A549 (cell line): ENCODE data around the gene PMIS2. TPM values are rescaled to one million over a fixed set of nuclear protein-coding genes. Genes with fewer than 3 reads are reported as not detected.
A peak's percentile ranks its signal among the peaks of the same experiment; 100 is the strongest.

ENCODE experiments used
- ATAC-seq, 2 experiments: fragments of 200-7000 bp in 1 of 2; fragments of >200 bp in 1 of 2; cut with Nextera tagmentation in 1 of 2; cut with Tn5 transposase in 1 of 2; 3 replicates each; pipeline versions ENCODE4 v1.8.0 to v1.9.1; 2018 to 2020; ENCODE audit warnings: mild to moderate bottlenecking in 1 of 2, moderate library complexity in 1 of 2
- CTCF ChIA-PET: fragments of 300-600 bp; sonication (Branson Sonifier 250); formaldehyde crosslinking; extraction: SDS; loops from one replicate; lab custom pipeline; 2021; ENCODE audit warnings: antibody characterized with exemption, inconsistent platforms; lab: Yijun Ruan, JAX
- POLR2A ChIA-PET: fragments of 350-600 bp; formaldehyde crosslinking; extraction: SDS; loops from one replicate; lab custom pipeline; 2021; ENCODE audit warnings: antibody characterized with exemption, inconsistent platforms; lab: Yijun Ruan, JAX
- DNase-seq, 2 experiments: peaks; one replicate each; pipeline versions ENCODE4 v3.0.0 to v3.0.0-alpha.2; 2011 to 2016; ENCODE audit warnings: low read depth in 1 of 2, low spot score in 1 of 2
- FAIRE-seq: peaks from 2 replicates; lab custom pipeline; 2011; peaks lifted over from hg19 to GRCh38; lab: Jason Lieb, UNC
- H3K27ac ChIP-seq, 2 experiments: fragments of >200 bp; sonication (Bioruptor Twin); formaldehyde crosslinking; 3 replicates each; pipeline ENCODE4 v1.5.1; 2016 to 2017
- H3K4me1 ChIP-seq: fragments of >200 bp; sonication (Bioruptor Twin); formaldehyde crosslinking; 3 replicates; pipeline ENCODE4 v1.6.1; 2016
- H3K4me2 ChIP-seq: fragments of >200 bp; sonication (Bioruptor Twin); formaldehyde crosslinking; 3 replicates; pipeline ENCODE4 v1.6.1; 2016
- H3K4me3 ChIP-seq: fragments of >200 bp; sonication (Bioruptor Twin); formaldehyde crosslinking; 3 replicates; pipeline ENCODE4 v1.5.1; 2016
- H3K9me3 ChIP-seq: fragments of >200 bp; sonication (Bioruptor Twin); formaldehyde crosslinking; 3 replicates; pipeline ENCODE4 v1.6.1; 2016
- BCL3 ChIP-seq: fragments of >200 bp; sonication (Bioruptor Twin); formaldehyde crosslinking; IDR thresholded peaks from 3 replicates; pipeline ENCODE4 v1.6.1; 2016
- BHLHE40 ChIP-seq: IDR thresholded peaks from 2 replicates; pipeline ENCODE4 v1.6.1; 2012; ENCODE audit warnings: low read depth, low read length, inconsistent platforms
- EHMT2 ChIP-seq: fragments of 200-600 bp; sonication (generic); IDR thresholded peaks from 2 replicates; pipeline ENCODE4 v1.6.1; 2016; ENCODE audit warnings: antibody characterized with exemption, low read depth, mild to moderate bottlenecking, moderate library complexity
- EP300 ChIP-seq, 2 experiments: fragments of >200 bp; sonication (Bioruptor Twin); formaldehyde crosslinking; IDR thresholded peaks; 2 replicates in 1 of 2; 3 replicates in 1 of 2; pipeline ENCODE4 v1.6.1; 2016 to 2017
- HDAC2 ChIP-seq: fragments of 200-600 bp; sonication (generic); IDR thresholded peaks from 2 replicates; pipeline ENCODE4 v1.6.1; 2016
- HOXB13 ChIP-seq: fragments of 250-450 bp; sonication (Bioruptor Pico); IDR thresholded peaks from 2 replicates; pipeline ENCODE4 v1.5.0; 2020; ENCODE audit warnings: low read depth, mild to moderate bottlenecking, moderate library complexity
- HOXB5 ChIP-seq: fragments of 250-450 bp; sonication (Bioruptor Pico); IDR thresholded peaks from 2 replicates; pipeline ENCODE4 v1.5.0; 2020; ENCODE audit warnings: mild to moderate bottlenecking, moderate library complexity
- JUN ChIP-seq, 2 experiments: fragments of >200 bp; sonication (Bioruptor Twin); formaldehyde crosslinking; IDR thresholded peaks; 2 replicates in 1 of 2; 3 replicates in 1 of 2; pipeline ENCODE4 v1.6.1; 2016 to 2017
- MAFK ChIP-seq: fragments of 450-650 bp; IDR thresholded peaks from 2 replicates; pipeline ENCODE4 v1.6.1; 2014; ENCODE audit not compliant: partially characterized antibody
- NPAS2 ChIP-seq: fragments of 250-450 bp; sonication (Bioruptor Pico); IDR thresholded peaks from 2 replicates; pipeline ENCODE4 v1.8.0; 2022; ENCODE audit warnings: mild to moderate bottlenecking, moderate library complexity, borderline replicate concordance
- PBX3 ChIP-seq: IDR thresholded peaks from 2 replicates; pipeline ENCODE4 v1.6.1; 2012
- RARB ChIP-seq: fragments of 250-450 bp; sonication (Bioruptor Pico); IDR thresholded peaks from 2 replicates; pipeline ENCODE4 v1.8.0; 2021; ENCODE audit warnings: mild to moderate bottlenecking, moderate library complexity
- RCOR1 ChIP-seq: fragments of 150-350 bp; IDR thresholded peaks from 2 replicates; pipeline ENCODE4 v1.6.1; 2014; ENCODE audit warnings: antibody characterized with exemption, low read length, low read depth
- RFX5 ChIP-seq: fragments of 450-650 bp; IDR thresholded peaks from 2 replicates; pipeline ENCODE4 v1.7.1; 2014; ENCODE audit warnings: antibody characterized with exemption, mild to moderate bottlenecking, moderate library complexity
- RNF2 ChIP-seq: fragments of 200-600 bp; sonication (generic); IDR thresholded peaks from 2 replicates; pipeline ENCODE4 v1.6.1; 2016; ENCODE audit warnings: low read depth, mild to moderate bottlenecking, antibody characterized with exemption, moderate library complexity, borderline replicate concordance
- SMC3 ChIP-seq: fragments of >200 bp; sonication (Bioruptor Twin); formaldehyde crosslinking; IDR thresholded peaks from 3 replicates; pipeline ENCODE4 v1.6.1; 2018; ENCODE audit warnings: inconsistent platforms
- SREBF2 ChIP-seq: fragments of 450-650 bp; IDR thresholded peaks from 2 replicates; pipeline ENCODE4 v1.6.1; 2014; ENCODE audit warnings: mild to moderate bottlenecking, moderate library complexity
- ZSCAN20 ChIP-seq: fragments of 250-450 bp; sonication (Bioruptor Pico); IDR thresholded peaks from 2 replicates; pipeline ENCODE4 v1.8.0; 2022; ENCODE audit warnings: mild to moderate bottlenecking, moderate library complexity
- WGBS: methylation state at CpG from one replicate; pipeline ENCODE4 v1.1.6; 2017; ENCODE audit errors: missing lambda C conversion rate; 5-methylcytosine and 5-hydroxymethylcytosine counted together
- polyA plus RNA-seq, 4 experiments: library from polyadenylated mRNA; depleted of rRNA in 3 of 4; stranded (reverse); fragments of >200 nt; fragmentation: RNase III in 1 of 4; extraction: RNeasy Plus Mini Kit Qiagen cat#74134 plus additional on column Dnase treatment in 1 of 4; gene quantifications; 2 replicates in 3 of 4; 3 replicates in 1 of 4; pipeline ENCODE4 v1.2.3, GENCODE V29; 2011 to 2017
- TF ChIP-seq, protein P1 (sequence below): fragments of 200-600 bp; sonication (generic); IDR thresholded peaks from 2 replicates; pipeline ENCODE4 v1.6.1; 2016; ENCODE audit warnings: antibody characterized with exemption, mild to moderate bottlenecking, moderate library complexity
- TF ChIP-seq, protein P2 (sequence below): fragments of 250-450 bp; sonication (Bioruptor Pico); IDR thresholded peaks from 2 replicates; pipeline ENCODE4 v1.5.0; 2021; ENCODE audit warnings: mild to moderate bottlenecking, moderate library complexity, borderline replicate concordance
- TF ChIP-seq, protein P3 (sequence below): fragments of >200 bp; sonication (Bioruptor Twin); formaldehyde crosslinking; IDR thresholded peaks from 2 replicates; pipeline ENCODE4 v1.6.1; 2016

Gene PMIS2
- polyA plus RNA-seq, 2 of the 4 experiments (the other 2 are of a cell fraction): not detected

- Histone ChIP-seq H3K9me3 (no peaks in the 10 kb centered on the region), H3K4me3 (no peak overlapping the region), H3K27ac (no peak overlapping the region), H3K4me2 (no peak overlapping the region), H3K4me1 (no peaks in the 10 kb centered on the region)
- ChIA-PET CTCF (interaction anchor here (1.6 to 1.8 kb wide), 2 partner anchors 21 to 85 kb away, joined by 4 to 6 read pairs; no protein-coding TSS in a partner anchor), POLR2A (no interaction called here)
- no peak for ATAC-seq
- FAIRE-seq: no peak
- TF ChIP-seq EP300 (IDR thresholded peaks at IDR 0.05): no peak
- no peak for TF ChIP-seq HOXB5 (CRISPR knock-in tag)
- TF ChIP-seq PBX3: no peak
- TF ChIP-seq MAFK: no peak
- no peak for TF ChIP-seq RARB (CRISPR knock-in tag)
- 96% methylated on average over 1 of the region's 1 CpG for WGBS
- no peak for DNase-seq
Measured at GRCh38 chr19:35595928-35596327, 10.0 kb downstream of the PMIS2 start.

- no peak overlapping the region for H3K4me2 ChIP-seq
- no peaks in the 10 kb centered on the region for H3K4me1 ChIP-seq
- ChIA-PET CTCF (interaction anchor here (0.6 to 2.7 kb wide), 7 partner anchors 9 to 86 kb away, joined by 3 to 11 read pairs (median 5); partner anchors contain the start of gene PMIS2), POLR2A (no interaction called here)
- ATAC-seq (peak; percentile 77 to 89; a peak in 5 of 6 replicates), DNase-seq (peak; percentile 73 to 82), FAIRE-seq (peak; percentile 77)
- TF ChIP-seq HOXB13 (CRISPR knock-in tag) (no peak), ZSCAN20 (CRISPR knock-in tag) (no peak), JUN (IDR thresholded peaks at IDR 0.05) (no peak), EHMT2 (no peak), BCL3 (no peak), HDAC2 (no peak), NPAS2 (CRISPR knock-in tag) (no peak), SREBF2 (no peak), RNF2 (no peak), RFX5 (no peak), BHLHE40 (no peak), SMC3 (no peak), RCOR1 (no peak)
- TF ChIP-seq, protein P1, sequence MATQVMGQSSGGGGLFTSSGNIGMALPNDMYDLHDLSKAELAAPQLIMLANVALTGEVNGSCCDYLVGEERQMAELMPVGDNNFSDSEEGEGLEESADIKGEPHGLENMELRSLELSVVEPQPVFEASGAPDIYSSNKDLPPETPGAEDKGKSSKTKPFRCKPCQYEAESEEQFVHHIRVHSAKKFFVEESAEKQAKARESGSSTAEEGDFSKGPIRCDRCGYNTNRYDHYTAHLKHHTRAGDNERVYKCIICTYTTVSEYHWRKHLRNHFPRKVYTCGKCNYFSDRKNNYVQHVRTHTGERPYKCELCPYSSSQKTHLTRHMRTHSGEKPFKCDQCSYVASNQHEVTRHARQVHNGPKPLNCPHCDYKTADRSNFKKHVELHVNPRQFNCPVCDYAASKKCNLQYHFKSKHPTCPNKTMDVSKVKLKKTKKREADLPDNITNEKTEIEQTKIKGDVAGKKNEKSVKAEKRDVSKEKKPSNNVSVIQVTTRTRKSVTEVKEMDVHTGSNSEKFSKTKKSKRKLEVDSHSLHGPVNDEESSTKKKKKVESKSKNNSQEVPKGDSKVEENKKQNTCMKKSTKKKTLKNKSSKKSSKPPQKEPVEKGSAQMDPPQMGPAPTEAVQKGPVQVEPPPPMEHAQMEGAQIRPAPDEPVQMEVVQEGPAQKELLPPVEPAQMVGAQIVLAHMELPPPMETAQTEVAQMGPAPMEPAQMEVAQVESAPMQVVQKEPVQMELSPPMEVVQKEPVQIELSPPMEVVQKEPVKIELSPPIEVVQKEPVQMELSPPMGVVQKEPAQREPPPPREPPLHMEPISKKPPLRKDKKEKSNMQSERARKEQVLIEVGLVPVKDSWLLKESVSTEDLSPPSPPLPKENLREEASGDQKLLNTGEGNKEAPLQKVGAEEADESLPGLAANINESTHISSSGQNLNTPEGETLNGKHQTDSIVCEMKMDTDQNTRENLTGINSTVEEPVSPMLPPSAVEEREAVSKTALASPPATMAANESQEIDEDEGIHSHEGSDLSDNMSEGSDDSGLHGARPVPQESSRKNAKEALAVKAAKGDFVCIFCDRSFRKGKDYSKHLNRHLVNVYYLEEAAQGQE: no peak
- TF ChIP-seq, protein P2, sequence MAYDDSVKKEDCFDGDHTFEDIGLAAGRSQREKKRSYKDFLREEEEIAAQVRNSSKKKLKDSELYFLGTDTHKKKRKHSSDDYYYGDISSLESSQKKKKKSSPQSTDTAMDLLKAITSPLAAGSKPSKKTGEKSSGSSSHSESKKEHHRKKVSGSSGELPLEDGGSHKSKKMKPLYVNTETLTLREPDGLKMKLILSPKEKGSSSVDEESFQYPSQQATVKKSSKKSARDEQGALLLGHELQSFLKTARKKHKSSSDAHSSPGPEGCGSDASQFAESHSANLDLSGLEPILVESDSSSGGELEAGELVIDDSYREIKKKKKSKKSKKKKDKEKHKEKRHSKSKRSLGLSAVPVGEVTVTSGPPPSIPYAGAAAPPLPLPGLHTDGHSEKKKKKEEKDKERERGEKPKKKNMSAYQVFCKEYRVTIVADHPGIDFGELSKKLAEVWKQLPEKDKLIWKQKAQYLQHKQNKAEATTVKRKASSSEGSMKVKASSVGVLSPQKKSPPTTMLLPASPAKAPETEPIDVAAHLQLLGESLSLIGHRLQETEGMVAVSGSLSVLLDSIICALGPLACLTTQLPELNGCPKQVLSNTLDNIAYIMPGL (CRISPR knock-in tag): no peak
- TF ChIP-seq, protein P3, sequence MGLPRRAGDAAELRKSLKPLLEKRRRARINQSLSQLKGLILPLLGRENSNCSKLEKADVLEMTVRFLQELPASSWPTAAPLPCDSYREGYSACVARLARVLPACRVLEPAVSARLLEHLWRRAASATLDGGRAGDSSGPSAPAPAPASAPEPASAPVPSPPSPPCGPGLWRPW: no peak
- 40% methylated on average over 4 of the region's 4 CpGs for WGBS
- H3K9me3 ChIP-seq: no peaks in the 10 kb centered on the region
- no peak overlapping the region for H3K27ac ChIP-seq
- no peak overlapping the region for H3K4me3 ChIP-seq
Measured at GRCh38 chr19:35596366-35596999, 10.5 kb downstream of the PMIS2 start.
